Endothelial cell (in vitro differentiated cells): ENCODE measurements around the gene SLC22A12. TPM values are rescaled to one million over a fixed set of nuclear protein-coding genes. Genes with fewer than 3 reads are reported as not detected.

Source experiments
- DNase-seq: peaks from one replicate; pipeline ENCODE4 v3.0.0; 2021; ENCODE audit warnings: low spot score
- H3K27ac Mint-ChIP-seq: one replicate; pipeline ENCODE4 v1.8.0; 2021; ENCODE audit warnings: mixed read lengths, inconsistent platforms; ENCODE audit not compliant: unreplicated experiment
- H3K27me3 Mint-ChIP-seq: one replicate; pipeline ENCODE4 v1.8.0; 2021; ENCODE audit warnings: mild to moderate bottlenecking, moderate library complexity, mixed read lengths, inconsistent platforms; ENCODE audit not compliant: unreplicated experiment
- H3K36me3 Mint-ChIP-seq: one replicate; pipeline ENCODE4 v1.8.0; 2021; ENCODE audit warnings: mild to moderate bottlenecking, low read depth, mixed read lengths, inconsistent platforms; ENCODE audit not compliant: unreplicated experiment
- H3K4me1 Mint-ChIP-seq: one replicate; pipeline ENCODE4 v1.8.0; 2021; ENCODE audit warnings: mild to moderate bottlenecking, mixed read lengths, inconsistent platforms; ENCODE audit not compliant: unreplicated experiment
- H3K4me3 Mint-ChIP-seq: one replicate; pipeline ENCODE4 v1.8.0; 2021; ENCODE audit warnings: mild to moderate bottlenecking, mixed read lengths, inconsistent platforms; ENCODE audit not compliant: unreplicated experiment
- H3K9me3 Mint-ChIP-seq: one replicate; pipeline ENCODE4 v1.8.0; 2021; ENCODE audit warnings: mixed read lengths, inconsistent platforms; ENCODE audit not compliant: unreplicated experiment
- long read RNA-seq: library from polyadenylated mRNA; unstranded; transcript quantifications from one replicate; pipeline ENCODE4 v2.0.0, GENCODE V29; 2020; ENCODE audit not compliant: unreplicated experiment
- total RNA-seq: library from RNA; stranded (reverse); fragmentation: NEBNext Ultra II Directional; extraction: Animal tissue kit (Norgen Biotek cat#: 25700); gene quantifications from one replicate; pipeline ENCODE4 v1.2.1, GENCODE V29; 2021; ENCODE audit not compliant: unreplicated experiment
- TF ChIP-seq, protein P1 (sequence below): fragments of 200-600 bp; sonication (generic); IDR thresholded peaks from one replicate; pipeline ENCODE4 v1.5.0; 2021; ENCODE audit warnings: antibody characterized with exemption; ENCODE audit not compliant: unreplicated experiment

The SLC22A12 gene
- total RNA-seq, result not detected
- long read RNA-seq, result 0 reads

DNA sequence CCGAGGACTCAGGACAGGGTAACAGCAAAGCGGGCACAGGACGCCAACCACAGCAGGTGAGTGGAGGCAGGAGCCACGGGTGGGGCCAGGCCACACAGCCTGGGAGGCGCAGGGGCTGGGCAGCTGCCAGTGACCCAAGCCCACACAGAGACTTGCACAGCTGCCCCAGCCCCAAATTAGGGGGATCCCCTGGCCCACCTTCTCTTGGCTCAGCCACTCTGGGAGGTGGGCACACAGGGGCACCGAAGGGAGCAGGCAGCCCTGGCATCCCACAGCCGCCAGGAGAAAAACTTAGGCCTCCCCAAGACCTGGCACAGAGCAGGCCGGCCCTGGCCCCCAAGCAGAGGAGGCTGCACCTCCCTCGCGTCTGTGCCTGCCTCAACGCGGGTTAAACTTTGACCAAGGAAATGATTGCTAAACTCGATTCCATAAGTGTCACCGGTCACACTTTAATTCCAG is at the start of gene SLC22A12:
TSS of gene SLC22A12 (plus strand) at position 458 of the 459 bp plus-strand sequence. CDS start 337 bp downstream, outside the sequence.
- DNase-seq, result no peak
- H3K4me3 Mint-ChIP-seq, result no peak within 1 kb of the TSS
- TF ChIP-seq, protein P1, sequence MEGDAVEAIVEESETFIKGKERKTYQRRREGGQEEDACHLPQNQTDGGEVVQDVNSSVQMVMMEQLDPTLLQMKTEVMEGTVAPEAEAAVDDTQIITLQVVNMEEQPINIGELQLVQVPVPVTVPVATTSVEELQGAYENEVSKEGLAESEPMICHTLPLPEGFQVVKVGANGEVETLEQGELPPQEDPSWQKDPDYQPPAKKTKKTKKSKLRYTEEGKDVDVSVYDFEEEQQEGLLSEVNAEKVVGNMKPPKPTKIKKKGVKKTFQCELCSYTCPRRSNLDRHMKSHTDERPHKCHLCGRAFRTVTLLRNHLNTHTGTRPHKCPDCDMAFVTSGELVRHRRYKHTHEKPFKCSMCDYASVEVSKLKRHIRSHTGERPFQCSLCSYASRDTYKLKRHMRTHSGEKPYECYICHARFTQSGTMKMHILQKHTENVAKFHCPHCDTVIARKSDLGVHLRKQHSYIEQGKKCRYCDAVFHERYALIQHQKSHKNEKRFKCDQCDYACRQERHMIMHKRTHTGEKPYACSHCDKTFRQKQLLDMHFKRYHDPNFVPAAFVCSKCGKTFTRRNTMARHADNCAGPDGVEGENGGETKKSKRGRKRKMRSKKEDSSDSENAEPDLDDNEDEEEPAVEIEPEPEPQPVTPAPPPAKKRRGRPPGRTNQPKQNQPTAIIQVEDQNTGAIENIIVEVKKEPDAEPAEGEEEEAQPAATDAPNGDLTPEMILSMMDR, result no peak
- no peaks in the 10 kb centered on the region for H3K36me3 Mint-ChIP-seq
- peaks cover 3% of the 10 kb centered on the region for H3K27me3 Mint-ChIP-seq
- no peak within 1 kb of the TSS for H3K27ac Mint-ChIP-seq
- no peaks in the 10 kb centered on the region for H3K4me1 Mint-ChIP-seq
- H3K9me3 Mint-ChIP-seq, result no peaks in the 10 kb centered on the region

DNA sequence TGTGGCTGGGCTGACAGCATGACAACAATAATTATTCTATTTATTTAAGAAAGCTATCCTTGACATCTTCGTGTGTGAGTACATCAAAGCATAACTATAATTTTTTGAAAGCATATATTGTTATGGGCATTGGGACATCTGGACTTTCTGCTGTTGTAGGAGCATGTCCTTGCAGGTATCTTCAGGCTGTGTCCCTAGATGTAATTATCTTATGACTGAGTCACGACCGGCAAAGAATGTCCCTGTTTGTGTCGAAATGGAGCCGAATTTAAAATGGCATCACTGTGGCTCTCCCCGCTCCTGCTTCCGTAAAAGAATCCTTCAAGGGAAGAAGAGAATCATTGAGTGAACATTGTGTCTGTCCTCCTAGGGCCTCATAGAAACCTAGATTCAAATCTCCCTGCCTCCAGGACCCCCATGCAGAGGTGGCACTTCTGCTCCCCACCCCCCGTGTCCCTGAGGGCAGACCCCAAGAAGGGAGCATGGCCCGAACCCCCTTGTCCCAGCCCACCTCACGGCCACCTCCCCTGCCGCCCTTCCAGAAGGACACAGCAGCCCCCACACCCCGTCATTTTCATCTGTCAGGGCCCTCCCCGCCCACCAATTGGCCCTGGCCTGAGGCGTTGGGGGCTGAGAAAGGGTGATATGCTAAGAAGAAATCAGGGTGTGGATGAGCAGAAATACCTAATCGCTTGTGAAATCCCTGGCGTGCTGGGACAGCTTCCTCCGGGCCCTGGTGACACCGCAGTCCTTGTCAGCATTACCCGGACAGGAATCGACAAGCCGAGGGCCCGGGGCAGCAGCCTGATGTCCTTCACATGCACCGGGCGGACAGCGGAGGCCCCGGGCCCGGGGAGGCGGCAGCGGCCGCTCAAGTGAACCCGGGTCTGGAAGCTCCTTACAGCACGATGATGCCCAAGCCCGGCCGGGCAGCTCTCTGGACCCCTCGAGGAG is 48.6 kb upstream of the SLC22A12 start:
- no peak for DNase-seq
- TF ChIP-seq, protein P1, result no peak
- H3K4me3 Mint-ChIP-seq, result no peak overlapping the region
- no peak overlapping the region for H3K27ac Mint-ChIP-seq
- peaks cover 3% of the 10 kb centered on the region for H3K36me3 Mint-ChIP-seq
- H3K4me1 Mint-ChIP-seq, result no peaks in the 10 kb centered on the region
- no peaks in the 10 kb centered on the region for H3K27me3 Mint-ChIP-seq
- H3K9me3 Mint-ChIP-seq, result no peaks in the 10 kb centered on the region

DNA sequence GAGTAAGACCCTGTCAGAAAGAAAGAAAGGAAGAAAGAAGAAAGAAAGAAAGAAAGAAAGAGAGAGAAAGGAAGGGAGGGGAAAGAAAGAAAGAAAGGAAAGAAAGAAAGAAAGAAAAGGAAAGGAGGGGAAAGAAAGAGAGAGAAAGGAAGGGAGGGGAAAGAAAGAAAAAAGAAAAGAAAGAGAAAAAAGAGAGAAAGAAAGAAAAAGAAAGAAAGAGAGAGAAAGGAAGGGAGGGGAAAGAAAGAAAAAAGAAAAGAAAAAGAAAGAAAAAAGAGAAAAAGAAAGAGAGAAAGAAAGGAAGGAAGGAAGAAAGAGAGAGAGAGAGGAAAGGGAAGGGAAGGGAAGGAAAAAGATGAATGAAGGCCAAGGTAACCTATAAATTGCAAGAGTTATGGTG is 47.2 kb upstream of the SLC22A12 start:
- no peaks in the 10 kb centered on the region for H3K9me3 Mint-ChIP-seq
- peaks cover 3% of the 10 kb centered on the region for H3K36me3 Mint-ChIP-seq
- H3K27me3 Mint-ChIP-seq, result no peaks in the 10 kb centered on the region
- DNase-seq, result no peak
- H3K4me3 Mint-ChIP-seq, result no peak overlapping the region
- no peak overlapping the region for H3K27ac Mint-ChIP-seq
- TF ChIP-seq, protein P1, result no peak
- H3K4me1 Mint-ChIP-seq, result no peaks in the 10 kb centered on the region

DNA sequence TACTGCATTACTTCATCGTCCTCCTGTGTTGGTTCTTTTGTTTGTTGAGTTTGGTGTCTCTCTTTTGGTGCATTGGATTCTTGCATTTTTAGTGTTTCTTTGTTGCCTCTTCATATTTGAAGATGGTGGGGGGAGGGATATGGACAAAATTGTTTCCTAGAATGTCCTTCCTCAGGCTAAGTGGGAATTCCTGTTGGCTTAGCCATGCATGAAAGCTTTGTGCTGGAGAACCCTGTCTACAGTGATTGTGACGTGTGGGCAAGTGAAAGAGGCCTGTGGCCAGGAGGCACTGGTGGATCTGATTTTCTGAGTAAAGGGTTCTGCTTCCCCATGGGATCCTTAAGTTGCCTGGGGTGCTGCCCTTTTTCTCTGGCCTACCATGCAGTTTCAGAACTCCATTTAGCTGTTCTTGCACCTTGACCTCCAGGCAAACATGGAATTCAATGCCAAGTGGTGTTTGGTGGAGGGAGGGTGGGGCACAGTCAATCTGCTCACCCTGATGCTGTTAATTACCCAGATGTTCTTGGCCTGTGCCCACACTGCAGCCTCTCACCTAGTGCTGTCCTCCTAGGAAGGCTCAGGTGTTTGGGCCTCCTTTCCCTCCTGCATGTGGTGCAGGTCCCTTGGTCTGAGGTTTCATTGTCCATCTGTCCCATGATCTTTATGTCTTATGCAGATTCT is 46.3 kb upstream of the SLC22A12 start:
- DNase-seq, result no peak
- H3K36me3 Mint-ChIP-seq, result peaks cover 3% of the 10 kb centered on the region
- no peak overlapping the region for H3K27ac Mint-ChIP-seq
- no peaks in the 10 kb centered on the region for H3K4me1 Mint-ChIP-seq
- H3K9me3 Mint-ChIP-seq, result no peaks in the 10 kb centered on the region
- no peaks in the 10 kb centered on the region for H3K27me3 Mint-ChIP-seq
- TF ChIP-seq, protein P1, result no peak
- H3K4me3 Mint-ChIP-seq, result no peak overlapping the region
